ENCODE measurements around the gene QRICH2. TPM values are rescaled to one million over a fixed set of nuclear protein-coding genes. Genes with fewer than 3 reads are reported as not detected.
A peak's percentile ranks its signal among the peaks of the same experiment; 100 is the strongest.

The QRICH2 gene
- total RNA-seq, 4 donors from 2014 or later: 1.6 to 2.6 (median 2.0) TPM

DNA sequence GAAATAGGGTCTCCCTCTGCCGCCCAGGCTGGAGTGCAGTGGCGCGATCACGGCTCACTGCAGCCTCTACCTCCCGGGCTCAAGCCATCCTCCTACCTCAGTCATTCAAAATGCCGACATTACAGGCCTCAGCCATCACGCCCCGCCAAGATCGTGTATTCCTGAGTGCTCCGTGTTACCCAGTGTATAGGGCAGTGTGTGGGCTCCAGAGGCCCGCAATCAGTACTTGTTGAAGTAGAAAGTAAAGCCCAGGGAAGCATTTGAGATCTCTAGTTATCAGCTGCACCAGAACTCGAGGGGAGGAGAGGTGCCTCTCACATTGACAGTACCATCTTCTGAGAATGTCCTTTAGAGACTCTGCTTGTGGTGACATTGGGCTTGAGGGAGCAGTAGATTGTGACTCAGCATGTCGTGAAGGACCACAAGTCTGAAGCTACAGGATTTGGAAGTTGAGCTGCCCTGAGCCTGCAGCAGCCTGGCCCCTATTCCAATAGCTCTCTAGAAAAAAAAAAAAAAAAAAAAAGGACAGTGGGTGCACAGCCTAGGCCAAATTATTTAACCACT is 46.8 kb upstream of the QRICH2 start:
- Histone ChIP-seq H3K27me3 (no peaks in the 10 kb centered on the region), H3K4me1 (peaks cover 7 to 38% (median 17%) of the 10 kb centered on the region in 4 donors), H3K4me3 (peak overlapping the region in 2 of 4 donors; percentile 72 to 90), H3K9me3 (no peaks in the 10 kb centered on the region), H3K36me3 (no peaks in the 10 kb centered on the region), H3K27ac (no peak overlapping the region)
- TF ChIP-seq EP300 (IDR thresholded peaks at IDR 0.05; ENCODE audit: low read depth) (no peak), POLR2A (IDR thresholded peaks at IDR 0.05) (no peak), POLR2AphosphoS5 (IDR thresholded peaks at IDR 0.05) (no peak), CTCF (IDR thresholded peaks at IDR 0.05) (no peak)
- whole genome bisulfite sequencing, 2 donors (ENCODE audit: low coverage in 1 of 2): 50 to 70% methylated on average over 4 to 13 of the region's 13 CpGs
- DNase-seq: no peak
- intact Hi-C loops (cut with DNase I; ENCODE audit: low total_unique reads): no loop called here
- in situ Hi-C loops (cut with MboI; ENCODE audit: low pct_ligation_motif_present in 1 of 4, low pct_unique_long_range_greater_than_20kb in 1 of 4, low sequenced_read_pairs in 3 of 4): no loop called here

DNA sequence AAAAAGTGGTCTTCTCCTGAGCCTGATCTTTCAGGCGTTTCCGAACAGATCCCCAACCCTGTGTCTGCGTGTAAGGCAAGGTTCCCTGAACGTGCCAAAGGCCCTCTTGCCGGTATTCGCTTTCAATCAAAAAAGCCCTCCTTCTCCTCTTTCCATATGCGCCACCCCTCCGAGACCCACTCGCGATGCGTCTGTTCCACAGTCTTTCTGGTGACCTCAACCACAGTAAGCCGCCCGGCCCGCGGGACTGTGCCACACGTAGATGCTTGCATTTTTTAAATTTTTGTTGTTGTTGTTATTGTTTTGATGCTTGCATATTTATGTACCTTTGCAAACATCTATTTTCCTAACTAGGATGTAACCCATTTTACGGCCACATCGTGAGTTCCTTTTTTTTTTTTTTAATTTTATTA is 46.2 kb upstream of the QRICH2 start:
- Histone ChIP-seq H3K4me1 (peaks cover 7 to 38% (median 17%) of the 10 kb centered on the region in 4 donors), H3K4me3 (peak overlapping the region; percentile 43 to 90 (median 78)), H3K36me3 (no peaks in the 10 kb centered on the region), H3K27me3 (no peaks in the 10 kb centered on the region), H3K27ac (peak overlapping the region; percentile 86 to 92 (median 91)), H3K9me3 (no peaks in the 10 kb centered on the region)
- no peak for DNase-seq
- 0 to 8% methylated on average over 4 to 18 of the region's 18 CpGs for WGBS, 2 donors (ENCODE audit: low coverage in 1 of 2)
- intact Hi-C loops (cut with DNase I; ENCODE audit: low total_unique reads) (no loop called here), in situ Hi-C loops (cut with MboI; ENCODE audit: low pct_ligation_motif_present in 1 of 4, low pct_unique_long_range_greater_than_20kb in 1 of 4, low sequenced_read_pairs in 3 of 4) (no loop called here)
- no peak for TF ChIP-seq POLR2A (IDR thresholded peaks at IDR 0.05)
- TF ChIP-seq POLR2AphosphoS5 (IDR thresholded peaks at IDR 0.05): no peak
- TF ChIP-seq CTCF (IDR thresholded peaks at IDR 0.05): no peak
- no peak for TF ChIP-seq EP300 (IDR thresholded peaks at IDR 0.05; ENCODE audit: low read depth)

DNA sequence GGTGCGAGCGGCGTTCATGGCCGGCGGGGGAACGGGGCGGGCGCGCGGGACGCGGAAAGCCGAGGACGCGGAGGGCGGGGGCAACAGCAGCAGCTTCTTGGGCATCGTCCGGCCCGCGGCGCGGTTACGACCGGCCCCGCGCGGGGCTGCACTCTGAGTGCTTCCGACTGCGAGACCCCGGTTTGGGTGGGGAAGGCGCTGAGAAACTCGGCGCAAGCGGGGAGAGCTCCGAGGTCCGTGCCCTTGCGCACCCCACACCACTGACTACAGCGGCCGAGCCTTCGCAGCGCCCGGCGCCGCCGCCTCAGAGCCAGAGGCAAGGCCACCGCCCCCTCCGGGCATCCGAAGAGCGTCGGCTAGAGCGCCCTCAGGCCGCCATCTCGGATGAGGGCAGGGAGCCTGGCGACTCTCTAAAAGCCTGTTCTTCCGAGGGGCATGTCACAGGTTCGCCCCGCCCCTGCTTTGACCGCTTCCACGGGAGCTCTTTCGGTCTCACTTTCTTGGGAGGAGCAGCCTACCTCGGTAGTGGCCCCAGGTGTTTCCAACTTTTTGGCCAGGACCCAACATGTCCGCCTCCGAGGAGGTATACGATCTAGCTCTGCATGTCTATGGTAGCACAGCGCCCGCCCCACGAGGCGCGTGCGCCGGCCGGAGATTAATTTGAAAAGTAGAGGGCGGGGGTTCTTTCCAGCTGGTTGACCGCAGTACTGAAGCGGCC is 45.7 kb upstream of the QRICH2 start, which contains the start of gene PRPSAP1:
Gene PRPSAP1, minus strand, starts transcription at position 318 of the 718 bp plus-strand sequence. Its CDS starts 213 bp downstream, at position 105.
- H3K9me3 ChIP-seq: no peaks in the 10 kb centered on the region
- peak within 1 kb of the TSS; percentile 72 to 99 (median 88) for H3K4me3 ChIP-seq
- DNase-seq: peak; percentile 88
- 0 to 2% methylated on average over 3 to 12 of the region's 75 CpGs for whole genome bisulfite sequencing, 2 donors (ENCODE audit: low coverage in 1 of 2)
- intact Hi-C loops (cut with DNase I; ENCODE audit: low total_unique reads) (no loop called here), in situ Hi-C loops (cut with MboI; ENCODE audit: low pct_ligation_motif_present in 1 of 4, low pct_unique_long_range_greater_than_20kb in 1 of 4, low sequenced_read_pairs in 3 of 4) (no loop called here)
- H3K4me1 ChIP-seq: peaks cover 7 to 38% (median 17%) of the 10 kb centered on the region in 4 donors
- H3K36me3 ChIP-seq: no peaks in the 10 kb centered on the region
- H3K27me3 ChIP-seq: no peaks in the 10 kb centered on the region
- TF ChIP-seq CTCF (IDR thresholded peaks at IDR 0.05) (peak; percentile 39 to 66 (median 49)), POLR2AphosphoS5 (IDR thresholded peaks at IDR 0.05) (peak; percentile 87 to 93 (median 88)), EP300 (IDR thresholded peaks at IDR 0.05; ENCODE audit: low read depth) (no peak), POLR2A (IDR thresholded peaks at IDR 0.05) (peak; percentile 91)
- peak within 1 kb of the TSS; percentile 86 to 92 (median 91) for H3K27ac ChIP-seq

DNA sequence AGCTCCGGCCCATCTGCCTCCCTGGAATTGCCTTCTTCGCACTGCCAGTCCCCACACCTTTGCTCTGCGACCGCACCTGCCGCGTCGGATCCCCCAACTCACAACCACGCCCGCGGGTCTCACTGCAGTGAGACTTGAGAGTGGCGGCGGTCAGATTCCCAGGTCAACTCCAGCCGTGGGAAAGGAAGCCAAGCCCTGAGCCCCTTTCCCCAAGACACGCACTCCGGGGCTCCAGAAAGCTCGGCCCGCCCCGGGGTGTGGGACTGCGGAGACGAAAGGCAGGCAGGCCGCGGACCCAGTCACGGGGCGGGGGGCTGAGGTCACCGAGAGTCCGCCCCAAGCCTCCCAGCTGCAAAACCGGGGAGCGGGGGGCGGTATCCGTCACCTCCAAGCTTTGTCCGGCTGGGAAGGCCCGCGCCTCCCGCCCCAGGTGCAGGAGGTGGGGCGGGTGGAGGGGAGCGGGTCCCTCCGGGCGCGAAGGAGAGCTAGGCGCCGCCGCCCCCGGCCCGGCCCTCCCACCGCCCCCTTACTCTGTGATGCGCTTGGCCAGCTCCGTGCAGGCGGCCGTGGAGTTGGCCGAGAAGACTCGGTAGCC is 45.0 kb upstream of the QRICH2 start:
- Histone ChIP-seq H3K36me3 (peaks cover 0 to 5% (median 2%) of the 10 kb centered on the region in 4 donors), H3K9me3 (no peaks in the 10 kb centered on the region), H3K27ac (peak overlapping the region; percentile 86 to 92 (median 91)), H3K4me1 (peaks cover 7 to 38% (median 17%) of the 10 kb centered on the region in 4 donors), H3K27me3 (no peaks in the 10 kb centered on the region), H3K4me3 (peak overlapping the region; percentile 72 to 99 (median 88))
- WGBS, 2 donors (ENCODE audit: low coverage in 1 of 2): 2% methylated on average over 40 of the region's 51 CpGs; no CpG with 5 or more reads in 1 of the 2 donors
- intact Hi-C loops (cut with DNase I; ENCODE audit: low total_unique reads): no loop called here
- in situ Hi-C loops (cut with MboI; ENCODE audit: low pct_ligation_motif_present in 1 of 4, low pct_unique_long_range_greater_than_20kb in 1 of 4, low sequenced_read_pairs in 3 of 4): no loop called here
- TF ChIP-seq EP300 (IDR thresholded peaks at IDR 0.05; ENCODE audit: low read depth) (no peak), POLR2A (IDR thresholded peaks at IDR 0.05) (no peak), CTCF (IDR thresholded peaks at IDR 0.05) (no peak), POLR2AphosphoS5 (IDR thresholded peaks at IDR 0.05) (no peak)
- DNase-seq: peak; percentile 47
